Hematopoietic multipotent progenitor cell (in vitro differentiated cells): ENCODE data around the gene NAPG. TPM values are rescaled to one million over a fixed set of nuclear protein-coding genes. Genes with fewer than 3 reads are reported as not detected.
A peak's percentile ranks its signal among the peaks of the same experiment; 100 is the strongest.
"Not testable (repeated sequence)": the region's sequence is repeated elsewhere in the genome, so short reads cannot be mapped to it uniquely, and the experiment has no call there.

Source experiments
- DNase-seq, 3 donors: peaks; one replicate each; pipeline ENCODE4 v3.0.0-alpha.2; 2011 to 2015; ENCODE audit warnings: low read depth in 2 of 3, low spot score in 2 of 3
- total RNA-seq: library from RNA; depleted of rRNA; stranded (reverse); fragments of >200 nt; gene quantifications from one replicate; pipeline ENCODE4 v1.2.3, GENCODE V29; 2012

Gene NAPG
- total RNA-seq, 1 donor: 13.2 TPM

DNA sequence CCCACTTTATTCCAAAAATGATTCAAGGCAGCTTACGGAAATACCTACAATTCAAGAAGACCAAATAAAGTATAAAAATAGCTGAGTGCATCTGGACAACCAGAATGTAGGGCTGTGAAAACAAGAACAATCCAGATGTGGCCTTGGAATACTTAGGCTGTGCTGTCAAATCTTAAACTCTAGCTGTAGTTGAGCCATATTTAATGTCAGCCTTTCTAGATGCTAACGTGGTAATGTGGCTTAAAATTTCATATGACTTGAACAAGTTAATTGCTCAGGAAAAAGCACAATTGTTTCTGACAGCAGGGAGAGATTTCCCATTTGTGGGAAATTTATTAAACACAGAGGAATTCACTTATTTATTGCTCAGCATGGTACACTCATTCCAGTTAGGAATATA, 14.6 kb upstream of the NAPG start:
- no peak for DNase-seq

GRCh38 chr18:10514082-10514481, 11.7 kb upstream of the NAPG start:
- no peak for DNase-seq

DNA sequence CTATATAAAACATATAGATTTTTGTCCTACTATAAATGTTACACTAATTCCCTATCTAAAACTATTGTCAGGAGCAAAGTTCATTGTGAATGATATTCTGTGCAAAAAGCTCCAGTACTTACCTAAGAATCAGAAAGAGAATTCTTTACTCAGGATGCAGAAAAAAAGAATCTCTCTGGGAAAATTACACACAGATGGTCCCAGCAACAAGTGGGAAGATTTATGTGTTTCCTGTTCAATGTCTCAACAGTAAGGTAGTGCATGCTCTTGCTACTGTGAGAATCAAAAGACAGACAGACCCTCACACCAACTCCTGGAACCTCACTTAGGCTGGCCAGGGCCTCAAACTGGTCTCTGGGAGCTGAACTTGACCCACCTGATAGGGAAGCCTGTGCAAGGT, 11.2 kb upstream of the NAPG start:
- DNase-seq: no peak

DNA sequence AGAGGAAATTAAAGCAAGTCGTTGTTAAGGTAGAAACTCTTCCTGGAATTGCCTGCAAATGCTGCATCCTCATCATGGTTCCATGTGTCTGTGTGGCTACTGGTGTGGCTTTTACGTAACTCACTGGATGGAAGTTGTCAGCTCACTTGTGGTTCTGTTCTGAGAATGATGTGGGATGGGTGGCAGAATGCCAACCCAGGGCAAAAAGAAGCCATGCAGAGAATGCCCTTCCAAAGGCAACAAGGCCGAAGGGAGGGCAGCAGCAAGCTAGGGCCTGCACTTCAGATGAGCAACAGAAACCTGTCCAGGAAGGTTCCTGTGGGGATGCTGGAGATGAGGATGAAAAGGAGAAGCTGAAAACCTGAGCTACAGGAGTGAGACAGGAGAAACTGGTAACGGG, 10.4 kb upstream of the NAPG start:
- no peak for DNase-seq

- DNase-seq: no peak
Observed at GRCh38 chr18:10516078-10516477, 9.7 kb upstream of the NAPG start.

DNA sequence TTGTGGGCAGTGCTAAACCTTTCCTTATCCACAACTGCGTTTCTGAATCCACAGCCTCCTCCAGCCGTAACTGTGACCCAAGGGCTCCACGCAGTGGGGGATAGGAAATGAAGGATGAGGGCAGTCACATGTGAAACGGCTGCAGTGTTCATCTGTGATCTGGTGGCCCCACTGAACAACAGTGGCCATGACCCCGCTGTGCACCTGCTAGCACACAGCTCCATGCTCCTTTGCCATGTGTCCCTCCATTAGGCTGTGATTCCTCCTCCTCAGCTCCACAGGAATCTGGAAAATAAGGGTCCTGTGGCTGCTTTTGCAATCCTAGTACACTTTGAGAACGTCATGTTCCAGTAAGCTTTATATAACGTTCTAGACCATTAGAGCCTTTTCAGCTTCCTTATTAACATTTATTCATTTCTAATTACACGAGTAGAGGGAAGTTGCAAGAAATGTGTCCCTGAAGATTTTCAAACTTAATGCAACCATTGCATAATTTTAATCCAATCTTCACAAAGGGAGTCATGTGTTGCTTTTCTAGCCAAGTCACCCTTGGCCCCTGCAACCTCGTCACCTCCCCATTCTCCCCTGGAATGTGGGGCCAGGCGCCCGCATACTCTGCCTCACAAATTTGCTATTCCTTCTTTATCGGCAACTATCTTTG, 7.1 kb upstream of the NAPG start:
- peak in 2 of 3 donors; percentile 24 to 56 for DNase-seq

- DNase-seq: no peak
Observed at GRCh38 chr18:10519366-10519765, 6.5 kb upstream of the NAPG start.

DNA sequence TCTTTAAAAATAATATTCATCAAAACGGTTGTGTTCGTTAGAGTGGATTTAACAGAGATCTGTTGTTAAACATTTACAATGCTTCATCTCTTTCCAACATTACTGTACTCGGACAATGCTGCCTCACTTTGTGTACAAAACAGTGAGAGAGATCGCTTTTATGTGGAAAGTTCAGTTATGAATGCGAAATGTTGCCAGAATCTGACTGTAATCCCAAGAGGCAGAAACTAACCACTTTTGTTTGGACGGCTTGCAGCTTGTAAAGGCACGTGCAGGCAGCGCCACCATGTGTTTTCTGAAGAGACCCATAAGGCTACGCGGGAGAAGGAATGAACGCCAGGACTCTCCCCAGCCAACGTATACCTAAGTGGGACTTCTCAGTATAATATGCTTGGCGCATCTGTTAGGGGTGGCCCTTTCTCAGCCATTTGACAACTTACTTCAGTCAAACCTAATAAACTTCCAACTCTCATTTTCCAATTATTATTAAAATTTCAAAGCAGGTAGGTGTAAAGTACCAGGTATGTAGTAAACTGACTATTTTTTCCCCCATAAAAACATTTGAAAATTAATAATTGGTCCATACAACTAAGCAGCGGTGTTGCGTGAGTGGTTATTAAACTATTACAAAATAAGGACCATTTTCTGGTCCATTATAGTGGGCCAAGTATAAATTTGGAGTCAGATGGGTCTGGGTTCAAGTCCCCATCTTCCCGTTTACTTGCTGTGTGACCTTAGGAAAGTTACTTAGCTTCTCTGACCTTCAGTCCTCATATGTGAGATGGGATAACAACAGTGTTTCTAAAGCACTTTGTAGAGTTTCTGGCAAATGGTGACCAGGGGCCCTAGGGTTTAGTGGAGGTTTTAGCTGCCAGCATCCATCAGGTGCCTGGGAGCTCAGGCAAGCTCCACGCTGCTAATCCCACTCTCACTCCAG, 5.6 kb upstream of the NAPG start:
- peak; percentile 14 to 91 (median 84) for DNase-seq

DNA sequence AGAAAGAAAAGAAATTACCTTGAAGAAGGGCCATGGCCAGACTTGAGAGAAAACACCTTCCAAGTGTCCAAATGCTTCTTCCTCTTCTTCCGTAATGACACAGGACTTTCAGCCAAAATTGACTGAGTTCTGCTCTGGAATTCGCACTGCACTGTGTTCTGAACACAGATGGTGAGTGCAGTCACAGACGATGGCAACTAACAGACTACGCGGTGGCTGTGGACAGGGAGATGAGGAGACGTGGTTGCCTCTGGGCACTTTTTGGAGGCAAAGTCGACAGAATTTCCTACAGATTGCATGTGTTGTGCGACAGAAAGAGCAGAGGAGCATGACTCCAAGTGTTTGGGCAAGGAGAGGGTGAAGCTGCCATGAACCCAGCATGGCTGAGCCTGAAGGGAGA, 4.3 kb upstream of the NAPG start:
- no peak for DNase-seq

- no peak for DNase-seq
Observed at GRCh38 chr18:10522574-10522973, 3.3 kb upstream of the NAPG start.

GRCh38 chr18:10523544-10523943, 2.3 kb upstream of the NAPG start:
- DNase-seq: no peak

- peak in 2 of 3 donors; percentile 34 to 40 for DNase-seq
Observed at GRCh38 chr18:10524507-10525370, 1.1 kb upstream of the NAPG start.

DNA sequence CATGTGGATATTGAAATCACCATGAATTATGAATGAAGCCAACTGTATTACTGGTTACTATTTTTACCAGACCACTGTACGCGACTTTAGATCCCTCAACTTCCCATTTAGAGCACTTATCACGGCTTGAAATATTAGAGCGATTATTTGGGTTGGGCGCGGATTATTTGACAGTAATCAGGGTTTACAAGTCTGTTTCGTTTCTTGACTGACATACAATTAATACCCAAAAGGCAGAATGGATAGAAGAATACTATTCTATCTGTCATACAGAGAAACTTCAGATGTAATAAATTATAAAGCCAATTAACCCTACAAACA, 496 bp upstream of the NAPG start:
- no peak for DNase-seq

GRCh38 chr18:10526561-10526949, 728 bp downstream of the NAPG start:
- no peak for DNase-seq

GRCh38 chr18:10528439-10528838, 2.6 kb downstream of the NAPG start:
- no peak for DNase-seq

- no peak for DNase-seq
Observed at GRCh38 chr18:10530002-10530401, 4.2 kb downstream of the NAPG start.

- no peak for DNase-seq
Observed at GRCh38 chr18:10530852-10531251, 5.0 kb downstream of the NAPG start.

DNA sequence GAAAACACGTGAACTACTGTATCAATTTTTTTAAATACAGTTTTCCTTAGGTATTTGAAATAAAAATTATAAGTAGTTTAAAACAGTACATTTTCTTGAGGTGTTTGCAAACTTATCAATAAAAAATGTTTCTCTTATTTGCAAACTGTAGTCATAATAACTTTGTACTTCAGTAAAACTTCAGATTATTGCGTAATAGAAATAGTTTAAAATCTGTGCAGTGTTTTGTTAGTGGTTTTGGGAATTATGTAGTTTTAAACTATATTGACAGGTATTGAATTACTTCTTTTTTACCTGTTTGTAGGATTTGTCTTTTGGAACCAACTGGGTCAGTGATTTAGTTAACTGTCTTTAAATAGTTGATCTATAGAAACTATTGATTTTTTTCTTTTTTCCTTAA, 7.3 kb downstream of the NAPG start:
- no peak for DNase-seq

DNA sequence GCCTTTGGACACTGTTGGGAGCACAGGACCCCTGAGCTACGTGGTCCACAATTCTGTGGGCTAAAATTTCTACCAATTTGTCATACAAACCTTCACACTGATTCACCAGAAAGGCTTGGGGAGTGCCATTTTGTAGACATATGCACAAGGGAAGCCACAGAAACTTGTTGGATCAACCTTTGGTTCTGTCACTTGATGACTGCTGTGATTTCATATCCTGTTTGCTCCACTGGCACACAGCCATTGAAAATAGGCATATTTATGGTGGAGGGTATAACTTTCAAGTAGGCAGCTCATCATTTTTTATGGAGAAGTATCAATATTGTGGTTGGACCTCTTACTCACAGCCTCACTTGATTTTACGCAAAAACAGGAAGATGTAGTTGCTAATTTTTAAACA, 10.5 kb downstream of the NAPG start:
- no peak for DNase-seq

DNA sequence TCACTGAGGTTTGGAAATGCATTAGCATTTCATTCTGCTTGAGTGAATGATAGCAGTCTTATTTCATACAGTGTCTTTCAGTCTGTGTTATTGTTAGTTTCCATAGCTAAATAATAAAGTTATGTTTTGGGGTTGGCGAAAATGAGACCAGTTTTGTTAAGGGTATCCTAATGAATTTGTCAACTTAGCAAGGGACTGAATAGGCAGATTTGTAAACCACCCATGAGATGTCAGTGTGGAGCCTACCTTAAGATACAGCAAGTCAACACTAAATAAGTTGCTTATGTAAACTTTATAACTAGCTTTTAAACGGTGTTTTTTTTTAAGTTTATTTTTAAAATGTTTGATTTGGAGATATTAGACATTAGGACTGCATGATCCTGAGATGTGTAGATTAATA, 11.9 kb downstream of the NAPG start:
- DNase-seq: no peak

DNA sequence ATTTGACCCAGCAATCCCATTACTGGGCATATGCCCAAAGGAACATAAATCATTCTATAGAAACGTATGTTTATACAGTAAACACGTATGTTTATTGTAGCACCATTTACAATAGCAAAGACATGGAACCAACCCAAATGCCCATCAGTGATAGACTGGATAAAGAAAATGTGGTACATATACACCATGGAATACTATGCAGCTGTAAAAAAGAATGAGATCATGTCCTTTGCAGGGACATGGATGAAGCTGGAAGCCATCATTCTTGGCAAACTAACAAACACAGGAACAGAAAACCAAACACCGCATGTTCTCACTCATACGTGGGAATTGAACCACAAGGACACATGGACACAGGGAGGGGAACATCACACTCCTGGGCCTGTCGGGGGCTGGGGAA, 13.3 kb downstream of the NAPG start:
- DNase-seq: not testable (repeated sequence)
